ENCODE data around the gene ECT2.

The ECT2 gene

DNA sequence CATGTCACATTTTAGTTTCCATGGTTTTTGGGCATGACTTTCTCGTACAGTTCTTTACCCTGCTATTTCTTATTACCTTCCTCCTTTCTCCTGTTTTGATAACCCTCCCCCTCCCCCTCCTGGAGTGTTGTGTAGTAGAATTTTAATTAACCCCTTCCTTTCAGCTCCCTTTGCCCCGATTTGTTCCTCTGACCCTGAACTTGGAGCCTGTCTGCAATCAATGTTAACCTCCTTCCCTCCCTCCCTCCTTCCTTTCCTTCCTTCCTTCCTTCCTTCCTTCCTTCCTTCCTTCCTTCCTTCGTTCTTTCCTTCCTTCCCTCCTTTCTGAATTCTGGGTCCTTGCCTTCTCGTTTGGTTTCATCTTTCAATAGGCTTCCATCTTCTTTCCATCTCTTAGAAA is 90.4 kb downstream of the ECT2 start:
- TF ChIP-seq, protein P1, sequence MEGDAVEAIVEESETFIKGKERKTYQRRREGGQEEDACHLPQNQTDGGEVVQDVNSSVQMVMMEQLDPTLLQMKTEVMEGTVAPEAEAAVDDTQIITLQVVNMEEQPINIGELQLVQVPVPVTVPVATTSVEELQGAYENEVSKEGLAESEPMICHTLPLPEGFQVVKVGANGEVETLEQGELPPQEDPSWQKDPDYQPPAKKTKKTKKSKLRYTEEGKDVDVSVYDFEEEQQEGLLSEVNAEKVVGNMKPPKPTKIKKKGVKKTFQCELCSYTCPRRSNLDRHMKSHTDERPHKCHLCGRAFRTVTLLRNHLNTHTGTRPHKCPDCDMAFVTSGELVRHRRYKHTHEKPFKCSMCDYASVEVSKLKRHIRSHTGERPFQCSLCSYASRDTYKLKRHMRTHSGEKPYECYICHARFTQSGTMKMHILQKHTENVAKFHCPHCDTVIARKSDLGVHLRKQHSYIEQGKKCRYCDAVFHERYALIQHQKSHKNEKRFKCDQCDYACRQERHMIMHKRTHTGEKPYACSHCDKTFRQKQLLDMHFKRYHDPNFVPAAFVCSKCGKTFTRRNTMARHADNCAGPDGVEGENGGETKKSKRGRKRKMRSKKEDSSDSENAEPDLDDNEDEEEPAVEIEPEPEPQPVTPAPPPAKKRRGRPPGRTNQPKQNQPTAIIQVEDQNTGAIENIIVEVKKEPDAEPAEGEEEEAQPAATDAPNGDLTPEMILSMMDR (conservative IDR thresholded peaks at IDR 0.05; ENCODE audit: low read depth, low read length) = no peak
- DNase-seq (ENCODE audit: low read depth) = no peak
- H3K4me3 ChIP-seq (ENCODE audit: low read depth, low read length) = no peak overlapping the region

- no peak overlapping the region for H3K4me3 ChIP-seq (ENCODE audit: low read depth, low read length)
- TF ChIP-seq, protein P1 (conservative IDR thresholded peaks at IDR 0.05; ENCODE audit: low read depth, low read length) = no peak
- DNase-seq (ENCODE audit: low read depth) = no peak
Measured at GRCh38 chr3:172844428-172844827, 93.9 kb downstream of the ECT2 start.

DNA sequence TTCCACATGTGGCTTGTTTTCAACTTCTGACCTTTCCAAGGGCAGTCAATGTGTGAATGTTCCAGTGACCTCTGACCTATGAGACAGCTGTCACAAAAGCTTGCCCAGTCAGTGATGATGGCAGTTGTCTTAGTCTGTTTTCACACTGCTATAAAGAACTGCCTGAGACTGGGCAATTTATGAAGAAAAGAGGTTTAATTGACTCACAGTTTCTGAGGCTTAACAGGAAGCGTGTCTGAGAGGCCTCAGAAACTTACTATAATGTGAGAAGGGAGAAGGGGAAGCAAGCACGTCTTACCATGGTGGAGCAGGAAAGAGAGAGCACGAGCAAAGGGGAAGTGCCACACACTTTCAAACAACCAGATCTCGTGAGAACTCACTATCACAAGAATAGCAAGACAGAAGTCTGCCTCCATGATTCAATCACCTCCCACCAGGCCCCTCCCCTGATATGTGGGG is 95.6 kb downstream of the ECT2 start:
- TF ChIP-seq, protein P1 (conservative IDR thresholded peaks at IDR 0.05; ENCODE audit: low read depth, low read length) = no peak
- no peak overlapping the region for H3K4me3 ChIP-seq (ENCODE audit: low read depth, low read length)
- no peak for DNase-seq (ENCODE audit: low read depth)

DNA sequence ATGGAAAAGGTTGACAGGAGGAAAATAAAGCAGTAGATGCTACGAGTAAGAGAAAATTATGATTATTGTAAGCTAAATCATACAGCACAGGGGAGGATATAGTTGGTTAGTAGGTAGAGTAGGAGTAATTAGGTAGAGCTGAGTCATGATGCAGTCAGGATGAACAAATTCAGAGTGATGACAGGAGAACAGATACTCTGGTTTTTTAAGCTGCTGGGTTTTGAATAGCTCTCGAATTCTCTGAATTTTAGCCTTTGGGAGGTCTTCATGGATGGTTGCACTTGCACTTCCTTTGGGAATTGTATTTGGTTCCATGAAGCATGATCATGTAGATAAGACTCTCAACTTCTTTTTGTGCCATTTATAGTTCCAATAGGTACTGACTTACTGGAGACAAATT is 96.2 kb downstream of the ECT2 start:
- TF ChIP-seq, protein P1 (conservative IDR thresholded peaks at IDR 0.05; ENCODE audit: low read depth, low read length) = no peak
- peak; percentile 45 for DNase-seq (ENCODE audit: low read depth)
- H3K4me3 ChIP-seq (ENCODE audit: low read depth, low read length) = no peak overlapping the region

GRCh38 chr3:172847292-172847691 is 96.8 kb downstream of the ECT2 start:
- DNase-seq (ENCODE audit: low read depth) = no peak
- TF ChIP-seq, protein P1 (conservative IDR thresholded peaks at IDR 0.05; ENCODE audit: low read depth, low read length) = no peak
- no peak overlapping the region for H3K4me3 ChIP-seq (ENCODE audit: low read depth, low read length)

DNA sequence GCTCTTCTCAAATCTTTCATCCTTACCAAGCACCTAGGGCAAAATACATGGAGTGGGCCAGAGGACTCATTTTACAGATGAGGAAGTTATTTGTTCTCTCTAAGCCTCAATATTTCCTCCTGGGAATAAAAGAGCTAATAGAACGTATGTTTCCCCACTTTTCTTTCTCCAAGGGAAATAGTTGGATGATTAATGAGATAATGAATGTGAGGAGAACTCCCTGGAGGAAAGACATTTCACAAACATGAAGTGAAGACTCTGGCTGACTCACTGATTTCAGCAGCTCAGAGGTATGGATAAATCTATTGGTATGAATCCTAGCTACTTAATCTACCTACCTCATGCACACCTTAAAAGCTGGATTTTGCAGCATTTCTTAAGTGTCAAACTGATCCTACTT is 98.4 kb downstream of the ECT2 start:
- no peak overlapping the region for H3K4me3 ChIP-seq (ENCODE audit: low read depth, low read length)
- TF ChIP-seq, protein P1 (conservative IDR thresholded peaks at IDR 0.05; ENCODE audit: low read depth, low read length) = no peak
- peak; percentile 78 for DNase-seq (ENCODE audit: low read depth)

DNA sequence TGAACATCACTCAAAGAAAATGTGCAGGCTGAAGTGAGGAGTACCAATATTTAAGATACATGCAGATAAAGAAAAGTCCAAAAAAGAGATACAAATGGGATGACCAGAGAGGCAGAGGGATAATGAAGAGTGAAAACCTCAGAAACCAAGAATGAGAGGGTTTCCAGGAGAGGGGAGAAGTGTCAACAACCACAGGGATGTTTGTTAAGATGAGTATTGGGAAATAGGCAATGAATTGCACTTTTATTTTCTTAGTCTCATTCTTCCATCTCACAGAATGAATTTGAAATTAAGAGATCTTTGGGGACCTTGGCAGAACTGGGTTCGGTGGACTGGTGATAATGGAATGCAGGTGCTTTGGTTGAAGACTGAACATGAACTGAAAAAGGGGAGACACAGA is 102.5 kb downstream of the ECT2 start:
- TF ChIP-seq, protein P1 (conservative IDR thresholded peaks at IDR 0.05; ENCODE audit: low read depth, low read length) = no peak
- DNase-seq (ENCODE audit: low read depth) = no peak
- no peak overlapping the region for H3K4me3 ChIP-seq (ENCODE audit: low read depth, low read length)

Measured in choroid plexus epithelial cell (primary cell).